ENCODE results near the gene MYBPH.

MYBPH gene

GRCh38 chr1:203178083-203178482 is 2.5 kb upstream of the MYBPH start:
- peak; percentile 54 for ATAC-seq

GRCh38 chr1:203177470-203178039 is 1.9 kb upstream of the MYBPH start:
- TF ChIP-seq CSRNP3 (CRISPR knock-in tag; IDR thresholded peaks at IDR 0.05), result no peak
- no peak for TF ChIP-seq ZC3H10 (CRISPR knock-in tag; IDR thresholded peaks at IDR 0.05)
- TF ChIP-seq SNAI2 (CRISPR knock-in tag; IDR thresholded peaks at IDR 0.05), result no peak
- TF ChIP-seq POU6F1 (CRISPR knock-in tag; IDR thresholded peaks at IDR 0.05; ENCODE audit: borderline replicate concordance, low read depth), result no peak
- no peak for TF ChIP-seq CREB5 (CRISPR knock-in tag; IDR thresholded peaks at IDR 0.05; ENCODE audit: low read depth)
- no peak for TF ChIP-seq TOX (CRISPR knock-in tag; IDR thresholded peaks at IDR 0.05; ENCODE audit: borderline replicate concordance)
- TF ChIP-seq ARNTL (CRISPR knock-in tag; IDR thresholded peaks at IDR 0.05; ENCODE audit: borderline replicate concordance, low read depth), result no peak
- TF ChIP-seq ZNF70 (CRISPR knock-in tag; IDR thresholded peaks at IDR 0.05), result no peak
- TF ChIP-seq BACH2 (CRISPR knock-in tag; IDR thresholded peaks at IDR 0.05; ENCODE audit: borderline replicate concordance), result no peak
- TF ChIP-seq PATZ1 (CRISPR knock-in tag; IDR thresholded peaks at IDR 0.05; ENCODE audit: borderline replicate concordance), result no peak

More at GRCh38 chr1:203178083-203178482, 2.5 kb upstream of the MYBPH start:
- no peak for TF ChIP-seq ESRRG (CRISPR knock-in tag; IDR thresholded peaks at IDR 0.05)

GRCh38 chr1:203177036-203177405 is 1.4 kb upstream of the MYBPH start:
- ATAC-seq, result no peak
- TF ChIP-seq CSDC2 (CRISPR knock-in tag; IDR thresholded peaks at IDR 0.05), result no peak
- TF ChIP-seq TSHZ2 (CRISPR knock-in tag; IDR thresholded peaks at IDR 0.05), result no peak
- no peak for TF ChIP-seq BACH2 (CRISPR knock-in tag; IDR thresholded peaks at IDR 0.05; ENCODE audit: borderline replicate concordance)
- TF ChIP-seq CSRNP3 (CRISPR knock-in tag; IDR thresholded peaks at IDR 0.05), result no peak
- no peak for TF ChIP-seq ZFP30 (CRISPR knock-in tag; IDR thresholded peaks at IDR 0.05)
- TF ChIP-seq TOX (CRISPR knock-in tag; IDR thresholded peaks at IDR 0.05; ENCODE audit: borderline replicate concordance), result no peak
- TF ChIP-seq RARB (CRISPR knock-in tag; IDR thresholded peaks at IDR 0.05), result no peak
- no peak for TF ChIP-seq ZNF8 (CRISPR knock-in tag; IDR thresholded peaks at IDR 0.05)
- TF ChIP-seq GLIS3 (CRISPR knock-in tag; IDR thresholded peaks at IDR 0.05), result no peak
- no peak for TF ChIP-seq SNAI2 (CRISPR knock-in tag; IDR thresholded peaks at IDR 0.05)
- TF ChIP-seq ISL1 (CRISPR knock-in tag; IDR thresholded peaks at IDR 0.05), result no peak
- no peak for TF ChIP-seq ESRRG (CRISPR knock-in tag; IDR thresholded peaks at IDR 0.05)

More at GRCh38 chr1:203177470-203178039, 1.9 kb upstream of the MYBPH start:
- peak; percentile 54 for ATAC-seq
